ENCODE data around the gene RPS15.

Gene RPS15

DNA sequence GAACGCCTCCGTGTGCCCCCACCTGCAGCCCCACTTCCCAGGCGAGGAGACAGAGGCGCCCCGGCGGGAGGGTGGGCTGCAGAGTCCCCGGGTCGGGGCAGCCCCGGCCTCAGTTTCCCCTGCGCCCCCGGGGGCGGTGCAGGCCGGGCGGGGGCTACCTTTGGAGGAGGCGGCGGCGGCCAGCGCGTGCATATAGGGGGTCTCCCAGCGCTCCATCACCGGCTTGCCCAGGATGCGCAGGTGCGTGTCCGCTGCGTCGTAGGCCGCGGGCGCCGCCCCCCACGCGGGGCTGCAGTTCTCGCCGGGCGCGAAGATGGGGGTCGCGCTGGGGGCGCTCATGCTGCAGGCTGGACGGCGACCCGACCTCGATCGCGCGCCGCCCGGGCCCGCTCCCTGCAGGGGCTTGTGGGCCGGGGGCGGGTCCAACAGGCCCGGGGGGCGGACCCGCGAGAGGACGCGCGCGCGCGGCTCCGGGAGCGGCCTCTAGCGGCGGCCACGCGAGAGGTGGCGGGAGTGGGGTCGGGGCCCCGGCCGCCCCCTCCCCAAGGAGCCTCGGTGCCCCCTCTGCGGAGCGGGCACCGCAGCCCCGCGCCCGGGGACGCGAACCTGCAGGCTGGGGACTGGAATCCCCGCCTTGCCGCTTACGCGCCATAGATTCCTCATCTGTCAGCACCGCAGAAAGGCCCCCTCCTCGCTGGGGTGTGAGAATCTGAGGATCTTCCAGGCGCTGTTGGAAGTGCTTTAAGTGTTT is 36.9 kb upstream of the RPS15 start, which contains the start of gene GAMT:
TSS of gene GAMT (minus strand) at position 405 of the 751 bp plus-strand sequence. CDS start at position 339, 66 bp downstream.
- TF ChIP-seq POU2F2 (IDR thresholded peaks at IDR 0.05; ENCODE audit: low read depth, low read length) (no peak), TAF1 (IDR thresholded peaks at IDR 0.05; ENCODE audit: low read depth, low read length) (no peak), SPI1 (IDR thresholded peaks at IDR 0.05; ENCODE audit: low read depth, low read length) (no peak), PAX5 (IDR thresholded peaks at IDR 0.05; ENCODE audit: insufficient read depth, low read length, severe bottlenecking) (no peak), POLR2AphosphoS5 (IDR thresholded peaks at IDR 0.05; ENCODE audit: low read depth, low read length) (no peak), POLR2A (IDR thresholded peaks at IDR 0.05; ENCODE audit: low read depth, low read length) (no peak)
- FAIRE-seq (peak; percentile 71), DNase-seq (ENCODE audit: insufficient read length, low spot score) (peak; percentile 87)

GRCh38 chr19:1401889-1402217 is 36.3 kb upstream of the RPS15 start:
- TF ChIP-seq POLR2AphosphoS5 (IDR thresholded peaks at IDR 0.05; ENCODE audit: low read depth, low read length), result no peak
- DNase-seq (ENCODE audit: insufficient read length, low spot score), result no peak
- FAIRE-seq, result no peak

GRCh38 chr19:1402411-1403070 is 35.7 kb upstream of the RPS15 start:
- no peak for TF ChIP-seq POLR2A (IDR thresholded peaks at IDR 0.05; ENCODE audit: low read depth, low read length)
- no peak for TF ChIP-seq POLR2AphosphoS5 (IDR thresholded peaks at IDR 0.05; ENCODE audit: low read depth, low read length)
- TF ChIP-seq PAX5 (IDR thresholded peaks at IDR 0.05; ENCODE audit: insufficient read depth, low read length, severe bottlenecking), result no peak
- no peak for TF ChIP-seq POU2F2 (IDR thresholded peaks at IDR 0.05; ENCODE audit: low read depth, low read length)
- no peak for TF ChIP-seq TAF1 (IDR thresholded peaks at IDR 0.05; ENCODE audit: low read depth, low read length)
- no peak for TF ChIP-seq SPI1 (IDR thresholded peaks at IDR 0.05; ENCODE audit: low read depth, low read length)
- FAIRE-seq (peak; percentile 35), DNase-seq (ENCODE audit: insufficient read length, low spot score) (no peak)

GRCh38 chr19:1406774-1407527 is 31.2 kb upstream of the RPS15 start:
- peak; percentile 100 for FAIRE-seq
- DNase-seq (ENCODE audit: insufficient read length, low spot score), result peak; percentile 98
- peak; percentile 85 for TF ChIP-seq SPI1 (IDR thresholded peaks at IDR 0.05; ENCODE audit: low read depth, low read length)
- TF ChIP-seq POLR2A (IDR thresholded peaks at IDR 0.05; ENCODE audit: low read depth, low read length), result peak; percentile 34; the same call in 1 of the 2 replicates
- TF ChIP-seq POU2F2 (IDR thresholded peaks at IDR 0.05; ENCODE audit: low read depth, low read length), result peak; percentile 34; the same call in 1 of the 2 replicates
- peak; percentile 52; the same call in 1 of the 2 replicates for TF ChIP-seq TAF1 (IDR thresholded peaks at IDR 0.05; ENCODE audit: low read depth, low read length)
- TF ChIP-seq PAX5 (IDR thresholded peaks at IDR 0.05; ENCODE audit: insufficient read depth, low read length, severe bottlenecking), result no peak
- TF ChIP-seq POLR2AphosphoS5 (IDR thresholded peaks at IDR 0.05; ENCODE audit: low read depth, low read length), result 0 out of 2 replicates have a peak, but pooled peaks have one; percentile 36

DNA sequence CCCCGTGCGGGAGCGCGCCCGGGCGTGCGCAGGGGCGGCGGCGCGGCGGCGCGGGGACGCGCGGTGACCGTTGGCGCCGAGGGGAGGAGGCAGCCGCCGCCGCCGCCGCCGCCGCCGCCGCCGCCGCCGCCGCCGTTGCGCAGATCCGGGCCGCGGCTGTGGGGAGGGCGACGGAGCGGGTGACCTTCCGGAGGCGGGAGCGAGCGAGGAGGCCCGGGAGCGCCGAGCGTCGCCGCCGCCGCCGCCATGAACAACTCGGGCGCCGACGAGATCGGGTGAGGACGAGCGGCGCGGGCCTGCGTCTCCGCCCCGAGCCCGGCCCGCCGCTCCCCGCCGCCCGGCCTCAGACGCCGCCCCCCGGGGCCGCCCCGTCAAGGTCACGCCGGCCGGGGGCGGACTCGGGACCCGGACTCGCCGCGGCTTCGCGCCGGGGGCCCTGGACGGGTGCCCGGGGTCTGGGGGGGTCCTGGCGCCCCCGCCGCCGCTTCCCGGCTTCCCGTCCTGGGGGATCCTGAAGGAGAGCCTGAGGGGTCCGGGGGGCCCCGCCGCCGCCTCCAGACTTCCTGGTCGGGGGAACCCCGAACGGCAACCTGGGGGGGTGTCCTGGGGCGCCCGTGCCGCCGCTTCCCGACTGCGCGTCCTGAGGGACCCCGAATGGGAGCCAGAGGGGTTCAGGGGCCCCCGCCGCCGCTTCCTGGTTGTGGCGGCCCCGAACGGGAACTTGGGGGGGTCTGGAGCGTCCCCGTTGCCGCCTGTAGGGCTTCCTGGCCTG is 30.5 kb upstream of the RPS15 start, which contains the start of gene DAZAP1:
TSS of gene DAZAP1 (plus strand) at position 59 of the 772 bp plus-strand sequence. CDS start at position 247, 188 bp downstream.
- DNase-seq (ENCODE audit: insufficient read length, low spot score), result no peak
- no peak for TF ChIP-seq POLR2A (IDR thresholded peaks at IDR 0.05; ENCODE audit: low read depth, low read length)
- no peak for TF ChIP-seq POLR2AphosphoS5 (IDR thresholded peaks at IDR 0.05; ENCODE audit: low read depth, low read length)
- TF ChIP-seq TAF1 (IDR thresholded peaks at IDR 0.05; ENCODE audit: low read depth, low read length), result no peak
- TF ChIP-seq SPI1 (IDR thresholded peaks at IDR 0.05; ENCODE audit: low read depth, low read length), result no peak
- no peak for TF ChIP-seq PAX5 (IDR thresholded peaks at IDR 0.05; ENCODE audit: insufficient read depth, low read length, severe bottlenecking)
- TF ChIP-seq POU2F2 (IDR thresholded peaks at IDR 0.05; ENCODE audit: low read depth, low read length), result no peak
- FAIRE-seq, result no peak

- DNase-seq (ENCODE audit: insufficient read length, low spot score), result no peak
- FAIRE-seq, result peak; percentile 82
- TF ChIP-seq TAF1 (IDR thresholded peaks at IDR 0.05; ENCODE audit: low read depth, low read length), result no peak
- TF ChIP-seq POU2F2 (IDR thresholded peaks at IDR 0.05; ENCODE audit: low read depth, low read length), result no peak
These were observed 29.6 kb upstream of the RPS15 start for GRCh38 chr19:1408300-1409203.

GRCh38 chr19:1409204-1410005 is 28.8 kb upstream of the RPS15 start:
- TF ChIP-seq POLR2AphosphoS5 (IDR thresholded peaks at IDR 0.05; ENCODE audit: low read depth, low read length) (no peak), POLR2A (IDR thresholded peaks at IDR 0.05; ENCODE audit: low read depth, low read length) (no peak), TAF1 (IDR thresholded peaks at IDR 0.05; ENCODE audit: low read depth, low read length) (no peak), SPI1 (IDR thresholded peaks at IDR 0.05; ENCODE audit: low read depth, low read length) (no peak), POU2F2 (IDR thresholded peaks at IDR 0.05; ENCODE audit: low read depth, low read length) (no peak)
- DNase-seq (ENCODE audit: insufficient read length, low spot score) (no peak), FAIRE-seq (no peak)

All from GM12891 (cell line).